Astrocyte (in vitro differentiated cells and primary cell): ENCODE results near the gene CDC20.

Experiments
- EZH2 ChIP-seq: IDR thresholded peaks from 2 replicates; pipeline ENCODE4 v1.6.1; 2012; ENCODE audit warnings: mild to moderate bottlenecking, low read length, inconsistent platforms; ENCODE audit not compliant: insufficient read depth
- TF ChIP-seq, protein P1 (sequence below): IDR thresholded peaks from 2 replicates; pipeline ENCODE4 v1.5.1; 2011; ENCODE audit warnings: low read depth, mild to moderate bottlenecking, inconsistent platforms, low read length, moderate library complexity; ENCODE audit not compliant: insufficient read depth

DNA sequence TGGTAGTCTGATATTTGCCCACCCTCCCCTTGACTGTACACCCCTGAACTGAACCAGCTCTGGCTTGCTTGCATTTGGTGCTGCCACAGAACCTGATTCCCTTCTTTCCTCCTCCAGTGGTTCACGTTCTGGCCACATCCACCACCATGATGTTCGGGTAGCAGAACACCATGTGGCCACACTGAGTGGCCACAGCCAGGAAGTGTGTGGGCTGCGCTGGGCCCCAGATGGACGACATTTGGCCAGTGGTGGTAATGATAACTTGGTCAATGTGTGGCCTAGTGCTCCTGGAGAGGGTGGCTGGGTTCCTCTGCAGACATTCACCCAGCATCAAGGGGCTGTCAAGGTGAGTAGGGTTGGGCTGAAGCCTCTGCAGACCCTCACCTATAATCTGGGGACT lies 1.8 kb downstream of the CDC20 start:
- TF ChIP-seq, protein P1, sequence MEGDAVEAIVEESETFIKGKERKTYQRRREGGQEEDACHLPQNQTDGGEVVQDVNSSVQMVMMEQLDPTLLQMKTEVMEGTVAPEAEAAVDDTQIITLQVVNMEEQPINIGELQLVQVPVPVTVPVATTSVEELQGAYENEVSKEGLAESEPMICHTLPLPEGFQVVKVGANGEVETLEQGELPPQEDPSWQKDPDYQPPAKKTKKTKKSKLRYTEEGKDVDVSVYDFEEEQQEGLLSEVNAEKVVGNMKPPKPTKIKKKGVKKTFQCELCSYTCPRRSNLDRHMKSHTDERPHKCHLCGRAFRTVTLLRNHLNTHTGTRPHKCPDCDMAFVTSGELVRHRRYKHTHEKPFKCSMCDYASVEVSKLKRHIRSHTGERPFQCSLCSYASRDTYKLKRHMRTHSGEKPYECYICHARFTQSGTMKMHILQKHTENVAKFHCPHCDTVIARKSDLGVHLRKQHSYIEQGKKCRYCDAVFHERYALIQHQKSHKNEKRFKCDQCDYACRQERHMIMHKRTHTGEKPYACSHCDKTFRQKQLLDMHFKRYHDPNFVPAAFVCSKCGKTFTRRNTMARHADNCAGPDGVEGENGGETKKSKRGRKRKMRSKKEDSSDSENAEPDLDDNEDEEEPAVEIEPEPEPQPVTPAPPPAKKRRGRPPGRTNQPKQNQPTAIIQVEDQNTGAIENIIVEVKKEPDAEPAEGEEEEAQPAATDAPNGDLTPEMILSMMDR, result no peak
- TF ChIP-seq EZH2, result no peak
